GM19468 (cell line): ENCODE data around the gene XYLT2.
"Not testable (repeated sequence)": the region's sequence is repeated elsewhere in the genome, so short reads cannot be mapped to it uniquely, and the experiment has no call there.

Experiments used
- ATAC-seq: cut with Tn5 transposase; IDR thresholded peaks from one replicate; pipeline ENCODE4 v1.9.1; 2021; ENCODE audit warnings: mild to moderate bottlenecking, moderate library complexity, moderate number of reproducible peaks; ENCODE audit not compliant: unreplicated experiment; ENCODE audit errors: extremely low read depth

XYLT2 gene

DNA sequence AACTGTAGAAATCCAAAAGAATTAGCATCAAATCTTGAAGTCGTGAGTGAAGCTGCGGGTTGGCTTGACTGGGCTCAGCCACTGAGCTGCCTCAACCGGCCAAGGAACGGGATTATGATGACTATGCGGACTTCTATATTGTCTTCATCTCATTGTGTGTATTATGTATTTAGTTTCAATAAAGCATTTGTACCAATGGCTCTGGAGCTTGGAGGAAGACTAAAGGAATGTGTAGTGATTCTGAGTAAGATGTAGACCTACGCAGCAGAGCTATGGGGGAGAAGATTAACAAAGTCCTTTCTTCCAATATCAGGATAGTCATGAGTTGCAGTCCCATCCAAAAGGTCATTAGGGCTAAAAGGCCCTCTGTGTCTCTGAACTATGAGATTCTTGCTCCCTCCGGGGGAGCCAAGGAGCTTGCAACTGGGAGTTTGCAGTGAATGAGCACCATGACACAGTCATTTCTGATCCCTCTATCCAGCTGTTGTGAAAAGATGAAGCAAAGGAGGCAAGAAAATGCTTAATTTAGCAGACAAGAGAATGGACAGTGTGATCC lies 35.4 kb downstream of the XYLT2 start:
- ATAC-seq = no peak

DNA sequence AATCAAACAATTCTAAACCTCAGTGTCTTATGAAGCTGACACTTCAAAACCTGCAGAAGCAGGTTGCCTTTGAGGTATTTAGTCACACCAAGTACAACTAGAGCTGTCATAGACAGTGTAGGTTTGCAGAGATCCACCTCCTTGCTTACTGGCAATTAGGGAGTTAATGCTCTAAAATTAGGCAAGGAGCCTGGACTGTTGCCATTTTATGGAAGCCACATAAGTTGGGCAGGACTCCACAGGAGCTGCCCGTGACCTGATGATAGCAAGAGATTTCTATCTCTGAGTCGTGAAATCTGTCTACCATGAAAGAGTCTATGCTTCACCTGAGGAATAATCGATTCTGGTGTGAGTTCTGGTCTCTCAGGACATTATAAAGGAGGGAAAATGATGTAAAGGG lies 36.0 kb downstream of the XYLT2 start:
- ATAC-seq = no peak

DNA sequence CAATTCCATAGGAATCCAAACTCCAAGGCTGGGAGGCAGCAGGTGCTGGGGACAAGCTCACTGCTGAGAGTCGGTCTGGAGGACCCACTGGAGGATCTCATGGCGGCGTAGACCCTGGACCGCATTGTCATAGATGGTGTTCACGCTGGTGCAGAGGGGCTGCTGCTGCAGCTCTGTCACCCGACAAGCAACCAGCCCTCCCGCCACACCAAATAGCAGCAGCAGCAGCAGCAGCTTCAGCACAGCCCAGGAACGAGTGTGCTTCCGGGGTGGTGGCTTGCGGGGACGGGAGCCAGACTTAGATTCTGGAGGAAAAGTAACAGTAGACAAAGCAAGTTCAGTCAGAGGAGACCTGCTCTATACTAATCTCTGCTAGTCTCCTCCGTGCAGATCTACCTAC lies 37.0 kb downstream of the XYLT2 start:
- no peak for ATAC-seq

DNA sequence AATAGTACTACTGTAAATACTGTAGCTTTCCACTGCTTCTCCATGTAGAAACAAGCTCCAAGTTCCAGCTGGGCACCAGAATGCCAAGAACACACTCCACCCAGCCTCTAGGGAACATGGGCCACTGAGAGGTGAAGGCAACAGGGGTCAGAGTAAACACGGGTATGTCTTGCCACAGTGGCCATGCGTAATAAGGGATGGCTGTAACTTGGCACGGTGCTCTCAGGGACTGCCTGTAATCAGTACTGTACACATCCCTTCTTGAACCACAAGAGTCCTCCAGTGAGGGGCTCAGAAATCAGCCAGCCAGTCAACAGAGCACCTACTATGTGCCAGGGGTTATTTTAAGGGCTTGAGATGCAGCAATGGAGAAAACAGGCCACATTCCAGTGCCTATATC lies 40.6 kb downstream of the XYLT2 start:
- ATAC-seq = no peak

DNA sequence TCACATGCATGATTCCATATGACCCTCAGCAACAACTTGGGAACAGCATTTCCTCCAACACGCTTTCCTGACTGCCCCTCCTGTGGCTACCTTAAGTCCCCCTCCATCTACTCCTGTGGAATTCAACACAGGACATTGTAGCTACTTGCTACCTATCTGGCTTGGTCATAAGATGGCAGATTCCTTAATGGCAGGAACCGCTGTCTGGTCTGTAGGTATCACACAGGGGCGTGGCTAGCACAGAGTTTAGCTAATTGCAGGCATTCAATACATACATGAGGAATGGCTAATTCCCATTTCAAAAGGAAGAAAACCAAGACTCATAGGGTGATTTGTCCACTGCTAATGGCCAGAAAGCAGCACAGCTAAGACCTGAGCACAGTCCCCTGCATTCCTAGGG lies 42.8 kb downstream of the XYLT2 start:
- no peak for ATAC-seq

DNA sequence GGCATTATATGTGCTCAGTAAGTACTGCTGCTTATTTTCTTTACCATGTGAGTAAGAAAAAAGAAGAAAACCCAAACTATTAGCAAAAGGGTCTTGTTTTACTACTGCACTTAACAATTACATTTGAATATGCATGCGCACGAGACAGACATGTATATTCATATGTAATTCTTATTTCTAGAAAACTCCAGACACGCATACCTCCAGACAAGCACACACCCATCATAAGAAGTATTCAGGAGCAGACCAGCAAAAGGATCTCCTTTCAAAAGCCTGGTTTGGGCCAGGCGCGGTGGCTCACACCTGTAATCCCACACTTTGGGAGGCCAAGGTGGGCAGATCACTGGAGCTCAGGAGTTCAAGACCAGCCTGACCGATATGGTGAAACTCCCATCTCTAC lies 43.6 kb downstream of the XYLT2 start:
- no peak for ATAC-seq

DNA sequence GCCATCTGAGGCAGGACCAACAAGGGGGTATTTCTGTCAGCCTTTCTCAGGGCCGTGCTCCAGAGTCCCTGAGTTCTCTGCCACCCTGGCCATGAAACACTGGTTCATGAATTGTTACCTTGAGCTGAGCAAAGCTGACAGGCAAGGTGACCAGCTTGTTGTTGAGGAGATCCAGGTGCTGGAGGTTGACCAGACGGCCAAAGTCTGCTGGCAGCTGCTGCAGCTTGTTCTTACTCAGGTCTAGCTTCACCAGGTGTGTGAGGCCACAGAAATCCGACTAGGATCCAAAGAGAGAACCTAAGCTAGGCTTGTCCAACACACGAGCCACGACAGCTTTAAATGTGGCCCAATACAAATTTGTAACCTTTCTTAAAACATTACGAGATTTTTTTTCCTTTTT lies 46.7 kb downstream of the XYLT2 start:
- no peak for ATAC-seq

DNA sequence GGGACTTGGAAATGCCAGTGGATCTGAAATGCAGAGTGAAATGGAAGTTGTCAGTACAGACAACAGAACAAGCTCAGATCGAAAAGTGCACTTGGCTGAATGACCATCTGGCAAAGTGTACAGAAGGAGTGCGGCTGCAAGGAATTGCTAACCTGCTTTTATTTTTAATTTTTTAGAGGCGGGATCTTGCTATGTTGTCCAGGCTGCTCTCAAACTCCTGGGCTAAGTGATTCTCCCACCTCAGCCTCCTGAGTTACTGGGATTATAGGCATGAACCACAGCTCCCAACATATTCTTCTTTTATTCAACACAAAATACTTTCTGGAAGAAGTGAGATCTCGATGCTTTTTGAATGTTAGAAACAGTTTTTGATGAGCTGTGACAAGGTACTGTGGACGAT lies 47.8 kb downstream of the XYLT2 start:
- ATAC-seq = no peak

DNA sequence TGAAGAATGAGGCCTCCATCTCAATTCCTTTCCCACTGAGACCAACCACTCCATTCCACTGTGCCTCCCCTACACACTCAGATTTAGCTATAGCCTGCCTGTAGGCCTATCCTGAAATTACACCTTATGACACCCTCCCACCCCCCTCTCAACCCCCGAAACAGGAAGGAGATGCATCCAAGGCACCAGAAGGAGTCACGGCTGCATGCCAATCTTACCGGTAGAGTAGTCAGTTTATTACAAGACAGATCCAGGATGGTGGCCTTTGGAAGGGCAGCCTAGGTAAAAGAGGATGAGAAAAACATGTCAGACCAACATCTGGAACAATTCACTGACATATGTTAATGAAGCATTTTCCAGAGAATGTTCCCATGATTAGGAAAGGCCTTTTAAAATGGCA lies 48.8 kb downstream of the XYLT2 start:
- ATAC-seq = no peak

DNA sequence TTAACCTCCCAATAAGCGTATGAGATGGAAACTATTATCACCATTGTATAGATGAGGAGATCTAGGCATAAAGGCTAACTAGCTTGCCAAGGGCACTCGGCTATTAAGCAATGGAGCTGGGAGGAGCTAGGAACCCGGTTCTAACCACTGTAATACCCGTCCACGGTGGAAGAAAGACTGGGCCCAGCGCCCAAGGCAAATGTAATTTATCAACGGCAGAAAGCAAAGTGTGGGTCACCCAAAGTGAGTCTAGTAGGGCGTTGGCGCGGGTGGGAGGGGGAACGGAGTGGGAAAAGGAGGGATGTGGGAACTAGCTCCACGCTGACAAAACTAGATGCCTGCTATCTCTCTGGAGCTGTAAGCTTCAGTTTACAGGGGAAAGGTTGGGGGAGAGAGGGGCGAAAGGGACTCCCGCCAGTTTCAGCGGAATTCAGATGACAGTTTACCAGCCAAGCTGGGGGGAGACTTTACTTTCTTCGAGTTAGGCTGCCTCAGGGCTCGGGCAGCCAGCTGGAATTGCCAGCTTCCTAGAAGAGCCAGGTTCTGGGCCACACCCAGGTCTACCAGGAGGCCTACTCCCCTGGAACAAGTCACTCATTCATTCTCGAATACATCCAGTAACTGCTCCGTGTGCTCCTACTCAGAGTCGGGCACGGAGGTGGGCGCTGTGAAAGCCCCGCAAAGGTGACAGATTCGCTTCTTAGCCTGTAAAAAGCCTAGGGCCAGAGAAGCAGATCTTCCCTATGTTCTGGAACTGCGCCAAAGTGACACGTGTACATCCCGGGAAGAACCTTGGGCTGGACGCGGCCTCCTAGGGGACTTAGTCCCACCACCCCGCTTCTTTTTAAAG lies 50.6 kb downstream of the XYLT2 start:
- no peak for ATAC-seq

DNA sequence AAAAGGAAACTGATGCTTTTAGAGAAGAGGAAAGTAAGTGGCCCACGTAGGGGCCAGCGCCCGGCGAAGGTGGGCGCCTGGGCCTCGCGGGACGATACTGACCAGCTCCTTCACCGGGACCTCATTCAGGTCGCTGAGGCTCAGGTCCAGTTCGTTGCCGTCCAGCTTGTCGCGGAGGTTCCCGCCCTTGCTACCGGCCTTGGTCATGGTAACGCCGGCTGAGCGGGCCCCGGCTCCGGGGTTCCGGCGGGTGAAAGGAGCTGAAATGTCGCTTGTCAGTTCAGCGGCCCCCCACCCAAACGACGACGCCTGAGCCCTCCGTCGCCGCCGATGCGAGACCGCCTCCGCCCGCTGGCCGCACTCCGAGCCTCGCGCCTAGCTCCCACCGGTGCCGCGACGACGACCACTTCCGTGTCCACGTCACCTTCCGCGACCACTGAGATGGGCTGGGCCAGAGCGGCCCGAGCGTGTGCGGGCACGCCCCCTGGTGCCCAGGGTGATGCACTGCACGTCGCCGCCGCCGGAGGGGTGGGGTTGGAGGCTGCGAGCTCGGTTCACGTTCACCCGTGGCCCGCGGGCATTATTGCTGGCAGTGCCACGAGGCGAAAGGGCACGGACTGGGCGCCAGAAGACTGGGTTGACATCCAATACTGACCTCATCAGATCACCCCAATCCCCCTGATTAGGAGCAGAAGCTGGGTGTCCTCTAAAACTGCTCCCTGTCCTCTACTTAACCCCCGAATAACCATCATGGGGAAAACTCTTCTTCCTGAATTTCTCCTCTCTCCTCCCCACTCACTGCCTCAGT lies 51.4 kb downstream of the XYLT2 start, which contains the start of gene LRRC59:
TSS of gene LRRC59 (minus strand) at position 413 of the 808 bp plus-strand sequence. CDS start at position 207, 206 bp downstream.
- peak; percentile 89 for ATAC-seq

DNA sequence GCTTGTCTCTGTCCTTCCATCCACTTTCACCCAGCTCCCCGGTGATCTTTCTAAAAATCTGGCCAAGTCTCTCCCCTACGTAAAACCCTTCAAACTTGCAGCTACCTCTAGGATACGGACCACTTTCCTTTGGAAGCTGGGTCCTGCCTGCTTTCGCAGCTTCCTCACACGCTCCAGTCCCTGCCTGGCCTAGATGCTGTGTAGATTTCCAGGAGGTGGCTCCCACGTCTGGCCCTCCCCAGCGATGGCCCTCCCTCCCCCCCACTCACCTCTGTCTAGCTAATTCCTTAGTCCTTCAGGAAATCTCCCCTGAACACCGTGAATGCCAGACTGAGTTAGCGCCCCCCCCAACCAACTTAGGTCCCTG lies 52.0 kb downstream of the XYLT2 start:
- ATAC-seq = no peak

DNA sequence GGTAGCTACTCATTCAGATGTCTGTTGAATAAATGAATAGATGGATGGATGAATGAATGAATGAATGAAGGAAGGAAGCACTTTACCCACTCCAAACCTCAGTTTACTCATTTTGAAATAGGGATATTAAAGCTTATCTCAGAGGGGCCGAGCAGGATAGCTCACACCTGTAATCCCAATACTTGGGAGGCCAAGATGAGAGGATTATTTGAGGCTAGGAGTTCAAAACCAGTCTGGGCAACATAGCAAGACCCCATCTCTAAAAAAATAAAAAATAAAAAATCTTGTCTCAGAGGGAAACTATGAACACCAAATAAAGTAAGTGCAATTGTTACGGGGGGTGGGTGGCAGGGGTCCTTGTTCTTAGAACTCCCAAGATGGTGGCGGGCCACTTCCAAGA lies 52.7 kb downstream of the XYLT2 start:
- not testable (repeated sequence) for ATAC-seq

DNA sequence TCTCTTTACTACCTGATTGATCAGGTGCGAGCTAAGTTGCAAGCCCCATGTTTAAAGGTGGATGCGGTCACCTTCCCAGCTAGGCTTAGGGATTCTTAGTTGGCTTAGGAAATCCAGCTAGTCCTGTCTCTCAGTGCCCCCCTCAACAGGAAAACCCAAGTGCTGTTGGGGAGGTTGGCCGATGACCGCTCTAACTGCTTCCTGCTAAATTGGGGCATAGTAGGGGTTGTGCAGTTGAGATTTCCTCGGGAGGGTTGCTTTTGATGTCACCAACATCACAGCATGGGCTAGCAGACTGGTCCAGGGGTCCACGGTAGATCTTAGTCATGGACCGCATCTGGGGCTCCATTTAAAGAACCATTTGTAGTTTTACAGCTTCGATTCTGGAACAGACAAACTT lies 53.7 kb downstream of the XYLT2 start:
- ATAC-seq = not testable (repeated sequence)

DNA sequence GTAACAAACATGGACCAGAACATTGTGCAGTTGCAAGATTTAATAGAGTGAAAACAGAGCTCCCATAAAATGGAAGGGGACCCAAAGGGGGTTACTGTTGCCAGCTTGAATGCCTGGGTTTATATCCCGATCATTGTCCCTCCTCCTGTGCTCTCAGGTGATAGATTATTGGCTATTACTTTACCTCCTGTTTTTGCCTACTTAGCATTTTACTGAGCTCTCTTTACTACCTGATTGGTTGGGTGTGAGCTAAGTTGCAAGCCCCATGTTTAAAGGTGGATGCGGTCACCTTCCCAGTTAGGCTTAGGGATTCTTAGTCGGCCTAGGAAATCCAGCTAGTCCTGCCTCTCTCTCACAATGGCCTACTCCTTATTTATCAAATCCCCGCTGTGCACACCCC lies 59.4 kb downstream of the XYLT2 start:
- ATAC-seq = not testable (repeated sequence)

DNA sequence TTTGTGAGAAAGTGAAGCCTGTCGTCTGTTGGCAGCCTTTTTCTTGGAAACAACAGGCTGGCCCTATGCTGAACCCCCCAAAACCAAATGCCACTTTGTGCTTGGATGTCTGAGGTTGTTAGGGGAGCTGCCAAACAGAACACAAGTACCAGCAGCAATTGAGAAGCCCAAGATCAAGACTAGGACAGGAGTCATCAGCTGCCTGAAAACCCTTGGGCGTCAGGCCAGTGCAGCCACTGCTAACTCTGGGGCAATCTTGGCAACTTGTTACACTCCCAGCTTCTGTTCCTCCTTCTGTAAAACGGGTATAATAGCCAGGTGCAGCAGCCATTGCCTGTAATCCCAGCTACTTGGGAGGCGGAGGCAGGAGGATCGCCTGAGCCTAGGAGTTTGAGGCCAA lies 60.7 kb downstream of the XYLT2 start:
- ATAC-seq = no peak

DNA sequence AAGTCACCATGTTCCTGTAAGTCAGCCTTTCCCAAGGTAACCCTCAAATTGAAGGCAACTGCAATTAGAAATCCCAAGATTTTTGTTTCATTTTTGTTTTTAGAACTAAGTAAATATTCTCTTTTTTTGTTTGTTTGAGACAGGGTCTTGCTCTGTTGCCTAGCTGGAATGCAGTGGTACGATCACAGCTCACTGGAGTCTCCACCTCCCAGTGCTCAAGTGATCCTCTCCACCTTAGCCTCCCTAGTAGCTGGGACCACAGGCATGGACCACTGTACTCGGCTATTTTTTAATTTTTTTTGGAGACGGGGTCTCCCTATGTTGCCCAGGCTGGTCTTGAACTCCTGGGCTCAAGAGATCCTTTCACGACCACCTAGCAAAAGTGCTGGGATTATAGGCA lies 62.0 kb downstream of the XYLT2 start:
- ATAC-seq = no peak
